OCI-LY3 (cell line): ENCODE results near the gene PLPPR1.

Source experiments
- H2AFZ ChIP-seq: fragments of 200-600, 300-600 bp; shearing (Covaris generic); 2 replicates; pipeline ENCODE4 v1.6.0; 2014; ENCODE audit warnings: antibody characterized with exemption, low read depth, low read length
- H3K27ac ChIP-seq: fragments of 200-600, 300-600 bp; sonication (generic); 2 replicates; pipeline ENCODE4 v1.5.1; 2014; ENCODE audit warnings: mild to moderate bottlenecking, low read length, moderate library complexity, mixed read lengths
- H3K27me3 ChIP-seq: fragments of 200-600, 300-600 bp; sonication (generic); 2 replicates; pipeline ENCODE4 v1.6.1; 2014; ENCODE audit warnings: low read depth, low read length, mixed read lengths
- H3K36me3 ChIP-seq: fragments of 200-600, 300-600 bp; sonication (generic); replicated peaks from 2 replicates; pipeline ENCODE3; 2014; ENCODE audit warnings: low read depth, low read length, mixed read lengths
- H3K4me1 ChIP-seq: fragments of 300-600, 200-600 bp; sonication (generic); 2 replicates; pipeline ENCODE4 v1.6.1; 2014; ENCODE audit warnings: low read length, mixed read lengths
- H3K4me2 ChIP-seq: fragments of 200-600, 300-600 bp; sonication (generic); 2 replicates; pipeline ENCODE4 v1.6.1; 2014; ENCODE audit warnings: low read length, mixed read lengths
- H3K4me3 ChIP-seq: fragments of 300-600, 200-600 bp; sonication (generic); 2 replicates; pipeline ENCODE4 v1.5.1; 2014; ENCODE audit warnings: antibody characterized with exemption, mild to moderate bottlenecking, low read length, moderate library complexity
- H3K79me2 ChIP-seq: fragments of 300-600, 200-600 bp; shearing (Covaris generic); 2 replicates; pipeline ENCODE4 v1.6.1; 2014; ENCODE audit warnings: mild to moderate bottlenecking, low read length, mixed read lengths
- H3K9ac ChIP-seq: fragments of 300-600, 200-600 bp; shearing (Covaris generic); 2 replicates; pipeline ENCODE4 v1.6.0; 2014; ENCODE audit warnings: mild to moderate bottlenecking, low read length, moderate library complexity
- H3K9me3 ChIP-seq: fragments of 200-600, 300-600 bp; shearing (Covaris generic); 2 replicates; pipeline ENCODE4 v1.6.1; 2014; ENCODE audit warnings: low read length, mixed read lengths; ENCODE audit not compliant: insufficient read depth
- H4K20me1 ChIP-seq: fragments of 200-600, 300-600 bp; sonication (generic); 2 replicates; pipeline ENCODE4 v1.6.1; 2016; ENCODE audit warnings: low read length, mixed read lengths; ENCODE audit not compliant: insufficient read depth
- EZH2phosphoT487 ChIP-seq: fragments of 200-600 bp; shearing (Covaris generic); IDR thresholded peaks from 2 replicates; pipeline ENCODE4 v1.6.1; 2018; ENCODE audit warnings: antibody characterized with exemption, mixed run types, low read depth
- TF ChIP-seq, protein P1 (sequence below): fragments of 200-600, 300-600 bp; sonication (generic); IDR thresholded peaks from 2 replicates; pipeline ENCODE4 v1.5.1; 2014; ENCODE audit warnings: antibody characterized with exemption, low read length, low read depth

PLPPR1 gene

DNA sequence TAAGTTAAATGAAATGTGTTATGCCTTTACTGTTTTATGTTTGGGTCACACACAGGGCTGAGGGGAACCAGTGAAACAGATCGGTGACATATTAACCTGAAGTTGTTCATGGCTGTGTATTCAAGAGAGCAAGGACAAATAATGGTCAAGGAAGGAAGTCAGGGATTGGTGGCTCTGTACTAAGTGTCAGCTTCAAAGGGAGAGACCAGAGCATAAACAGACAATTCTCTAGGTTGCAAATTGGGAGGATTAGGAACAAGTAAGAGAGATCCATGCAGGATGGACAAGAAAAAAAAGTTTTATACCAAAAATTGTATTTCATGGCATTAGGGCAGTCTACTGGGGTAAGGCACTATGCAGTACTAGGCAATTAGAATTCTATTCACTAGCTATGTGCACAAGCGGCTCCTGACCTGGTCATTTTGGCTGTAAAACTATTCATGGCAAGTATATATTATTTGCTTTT is 156.3 kb downstream of the PLPPR1 start:
- Histone ChIP-seq H3K27me3 (peaks cover 6% of the 10 kb centered on the region; the same call in 1 of the 2 replicates), H3K79me2 (no peaks in the 10 kb centered on the region), H3K9me3 (no peaks in the 10 kb centered on the region), H3K27ac (no peak overlapping the region), H3K36me3 (no peaks in the 10 kb centered on the region), H3K4me1 (no peaks in the 10 kb centered on the region), H3K4me3 (no peak overlapping the region), H3K9ac (no peak overlapping the region), H4K20me1 (no peaks in the 10 kb centered on the region), H3K4me2 (no peak overlapping the region), H2AFZ (no peak overlapping the region)
- TF ChIP-seq EZH2phosphoT487, result no peak
- TF ChIP-seq, protein P1, sequence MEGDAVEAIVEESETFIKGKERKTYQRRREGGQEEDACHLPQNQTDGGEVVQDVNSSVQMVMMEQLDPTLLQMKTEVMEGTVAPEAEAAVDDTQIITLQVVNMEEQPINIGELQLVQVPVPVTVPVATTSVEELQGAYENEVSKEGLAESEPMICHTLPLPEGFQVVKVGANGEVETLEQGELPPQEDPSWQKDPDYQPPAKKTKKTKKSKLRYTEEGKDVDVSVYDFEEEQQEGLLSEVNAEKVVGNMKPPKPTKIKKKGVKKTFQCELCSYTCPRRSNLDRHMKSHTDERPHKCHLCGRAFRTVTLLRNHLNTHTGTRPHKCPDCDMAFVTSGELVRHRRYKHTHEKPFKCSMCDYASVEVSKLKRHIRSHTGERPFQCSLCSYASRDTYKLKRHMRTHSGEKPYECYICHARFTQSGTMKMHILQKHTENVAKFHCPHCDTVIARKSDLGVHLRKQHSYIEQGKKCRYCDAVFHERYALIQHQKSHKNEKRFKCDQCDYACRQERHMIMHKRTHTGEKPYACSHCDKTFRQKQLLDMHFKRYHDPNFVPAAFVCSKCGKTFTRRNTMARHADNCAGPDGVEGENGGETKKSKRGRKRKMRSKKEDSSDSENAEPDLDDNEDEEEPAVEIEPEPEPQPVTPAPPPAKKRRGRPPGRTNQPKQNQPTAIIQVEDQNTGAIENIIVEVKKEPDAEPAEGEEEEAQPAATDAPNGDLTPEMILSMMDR, result no peak

DNA sequence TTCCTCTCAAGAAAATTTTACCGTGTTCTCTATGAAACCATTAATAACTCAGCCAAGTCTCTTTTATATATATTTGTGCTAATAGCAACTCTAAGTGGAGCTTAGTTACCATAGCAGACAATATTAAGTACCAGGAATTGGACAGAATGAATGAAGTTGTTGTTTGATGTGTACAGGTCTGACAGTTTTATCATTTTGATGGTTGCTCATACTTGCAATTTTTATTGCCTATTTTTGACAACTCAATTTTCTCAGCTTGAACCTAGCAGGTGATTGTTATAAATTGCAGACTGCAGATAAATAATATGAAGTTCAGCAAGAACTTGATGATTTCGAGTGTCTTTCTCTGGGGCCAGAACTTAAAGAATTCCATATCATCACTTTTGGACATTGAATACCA is 163.2 kb downstream of the PLPPR1 start:
- H3K9ac ChIP-seq, result no peak overlapping the region
- peaks cover 6% of the 10 kb centered on the region; the same call in 1 of the 2 replicates for H3K27me3 ChIP-seq
- no peak overlapping the region for H2AFZ ChIP-seq

DNA sequence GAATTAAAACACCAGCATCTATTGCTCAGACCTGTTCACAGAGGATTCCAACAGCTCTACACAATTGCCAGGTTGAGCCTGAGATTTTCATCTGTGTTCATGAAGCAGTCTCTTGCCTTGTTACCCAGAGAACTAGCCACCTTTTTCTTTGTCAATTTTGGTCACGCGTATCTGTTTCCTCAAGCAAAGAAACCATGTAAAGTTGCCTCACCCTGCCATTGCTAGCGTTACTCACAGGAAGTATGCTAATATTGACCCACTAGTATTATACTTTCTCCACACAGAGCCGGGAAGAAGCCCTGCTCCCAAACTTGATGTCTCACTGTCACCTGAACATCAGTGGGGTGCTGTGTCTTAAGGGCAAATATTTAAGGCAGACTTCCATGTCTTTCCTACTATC is 168.5 kb downstream of the PLPPR1 start:
- H3K4me3 ChIP-seq, result no peak overlapping the region
- no peaks in the 10 kb centered on the region for H3K9me3 ChIP-seq
- H2AFZ ChIP-seq, result no peak overlapping the region
- no peak overlapping the region for H3K9ac ChIP-seq
- H3K4me2 ChIP-seq, result no peak overlapping the region
- H4K20me1 ChIP-seq, result no peaks in the 10 kb centered on the region
- no peaks in the 10 kb centered on the region for H3K36me3 ChIP-seq
- peaks cover 7% of the 10 kb centered on the region; the same call in 1 of the 2 replicates for H3K27me3 ChIP-seq
- no peak for TF ChIP-seq EZH2phosphoT487
- TF ChIP-seq, protein P1, result no peak
- H3K4me1 ChIP-seq, result no peaks in the 10 kb centered on the region
- H3K79me2 ChIP-seq, result no peaks in the 10 kb centered on the region
- no peak overlapping the region for H3K27ac ChIP-seq

More for the DNA sequence above, 163.2 kb downstream of the PLPPR1 start:
- Histone ChIP-seq H3K4me2 (no peak overlapping the region), H4K20me1 (no peaks in the 10 kb centered on the region), H3K79me2 (no peaks in the 10 kb centered on the region), H3K4me1 (no peaks in the 10 kb centered on the region), H3K9me3 (no peaks in the 10 kb centered on the region), H3K27ac (no peak overlapping the region), H3K36me3 (no peaks in the 10 kb centered on the region), H3K4me3 (no peak overlapping the region)
- TF ChIP-seq, protein P1, result no peak
- TF ChIP-seq EZH2phosphoT487, result no peak

DNA sequence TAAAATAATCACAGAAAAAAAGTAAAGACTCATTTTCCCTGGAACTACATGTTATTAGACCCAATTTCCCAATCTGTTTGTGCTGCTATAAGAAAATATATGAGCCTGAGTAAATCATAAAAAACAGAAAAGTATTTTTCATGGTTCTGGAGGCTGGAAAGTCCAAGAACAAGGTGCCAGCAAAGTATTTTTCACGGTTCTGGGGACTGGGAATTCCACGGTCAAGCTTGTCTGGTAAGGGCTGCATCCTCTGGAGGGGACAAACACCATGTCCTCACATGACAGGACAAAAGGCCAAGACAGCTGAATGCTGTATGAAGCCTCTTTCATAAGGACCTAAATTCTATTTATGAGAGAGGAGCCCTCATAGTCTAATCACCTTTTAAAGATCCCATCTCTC is 172.3 kb downstream of the PLPPR1 start:
- no peak overlapping the region for H3K4me3 ChIP-seq
- H2AFZ ChIP-seq, result no peak overlapping the region
- H3K4me2 ChIP-seq, result no peak overlapping the region
- H3K36me3 ChIP-seq, result no peaks in the 10 kb centered on the region
- H4K20me1 ChIP-seq, result no peaks in the 10 kb centered on the region
- H3K4me1 ChIP-seq, result no peaks in the 10 kb centered on the region
- no peaks in the 10 kb centered on the region for H3K79me2 ChIP-seq
- H3K27me3 ChIP-seq, result peaks cover 11% of the 10 kb centered on the region; the same call in 1 of the 2 replicates
- H3K9me3 ChIP-seq, result no peaks in the 10 kb centered on the region
- no peak overlapping the region for H3K27ac ChIP-seq
- TF ChIP-seq EZH2phosphoT487, result no peak
- TF ChIP-seq, protein P1, result no peak
- no peak overlapping the region for H3K9ac ChIP-seq
